ENCODE data around the gene HOXA7. TPM values are rescaled to one million over a fixed set of nuclear protein-coding genes. Genes with fewer than 3 reads are reported as not detected.

The HOXA7 gene
- total RNA-seq, 1 experiment from 2014 or later = 0.56 TPM

- no peak overlapping the region for H3K27ac ChIP-seq (ENCODE audit: low read depth, low read length, poor library complexity, severe bottlenecking)
- CTCF ChIA-PET = no interaction called here
- peaks cover 94% of the 10 kb centered on the region for H3K27me3 ChIP-seq (replicated peaks; ENCODE audit: insufficient read depth, low read depth, low read length, poor library complexity)
- no peaks in the 10 kb centered on the region for H3K36me3 ChIP-seq (ENCODE audit: insufficient read depth, low read length, poor library complexity, severe bottlenecking)
- DNase-seq (ENCODE audit: low spot score) = no peak
- BruUV-seq (replicated peaks) = no TSS peak
- POLR2A ChIA-PET (ENCODE audit: low non-redundant PET) = no interaction called here
- H3K9me3 ChIP-seq (ENCODE audit: low read depth, low read length, poor library complexity, severe bottlenecking) = no peaks in the 10 kb centered on the region
- TF ChIP-seq EZH2 (IDR thresholded peaks at IDR 0.05; ENCODE audit: borderline replicate concordance, low read depth, low read length, poor library complexity, severe bottlenecking) = no peak
- TF ChIP-seq, protein P1, sequence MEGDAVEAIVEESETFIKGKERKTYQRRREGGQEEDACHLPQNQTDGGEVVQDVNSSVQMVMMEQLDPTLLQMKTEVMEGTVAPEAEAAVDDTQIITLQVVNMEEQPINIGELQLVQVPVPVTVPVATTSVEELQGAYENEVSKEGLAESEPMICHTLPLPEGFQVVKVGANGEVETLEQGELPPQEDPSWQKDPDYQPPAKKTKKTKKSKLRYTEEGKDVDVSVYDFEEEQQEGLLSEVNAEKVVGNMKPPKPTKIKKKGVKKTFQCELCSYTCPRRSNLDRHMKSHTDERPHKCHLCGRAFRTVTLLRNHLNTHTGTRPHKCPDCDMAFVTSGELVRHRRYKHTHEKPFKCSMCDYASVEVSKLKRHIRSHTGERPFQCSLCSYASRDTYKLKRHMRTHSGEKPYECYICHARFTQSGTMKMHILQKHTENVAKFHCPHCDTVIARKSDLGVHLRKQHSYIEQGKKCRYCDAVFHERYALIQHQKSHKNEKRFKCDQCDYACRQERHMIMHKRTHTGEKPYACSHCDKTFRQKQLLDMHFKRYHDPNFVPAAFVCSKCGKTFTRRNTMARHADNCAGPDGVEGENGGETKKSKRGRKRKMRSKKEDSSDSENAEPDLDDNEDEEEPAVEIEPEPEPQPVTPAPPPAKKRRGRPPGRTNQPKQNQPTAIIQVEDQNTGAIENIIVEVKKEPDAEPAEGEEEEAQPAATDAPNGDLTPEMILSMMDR (conservative IDR thresholded peaks at IDR 0.05; ENCODE audit: low read depth, low read length) = no peak
- intact Hi-C loops (cut with micrococcal nuclease; ENCODE audit: unreplicated experiment) = no loop called here
- H3K4me3 ChIP-seq (ENCODE audit: low read depth, low read length, poor library complexity, severe bottlenecking) = no peak overlapping the region
- H3K4me1 ChIP-seq (ENCODE audit: insufficient read depth, low read length, poor library complexity, severe bottlenecking) = peaks cover 13% of the 10 kb centered on the region
These were observed 3.5 kb downstream of the HOXA7 start for GRCh38 chr7:27152816-27153442.

DNA sequence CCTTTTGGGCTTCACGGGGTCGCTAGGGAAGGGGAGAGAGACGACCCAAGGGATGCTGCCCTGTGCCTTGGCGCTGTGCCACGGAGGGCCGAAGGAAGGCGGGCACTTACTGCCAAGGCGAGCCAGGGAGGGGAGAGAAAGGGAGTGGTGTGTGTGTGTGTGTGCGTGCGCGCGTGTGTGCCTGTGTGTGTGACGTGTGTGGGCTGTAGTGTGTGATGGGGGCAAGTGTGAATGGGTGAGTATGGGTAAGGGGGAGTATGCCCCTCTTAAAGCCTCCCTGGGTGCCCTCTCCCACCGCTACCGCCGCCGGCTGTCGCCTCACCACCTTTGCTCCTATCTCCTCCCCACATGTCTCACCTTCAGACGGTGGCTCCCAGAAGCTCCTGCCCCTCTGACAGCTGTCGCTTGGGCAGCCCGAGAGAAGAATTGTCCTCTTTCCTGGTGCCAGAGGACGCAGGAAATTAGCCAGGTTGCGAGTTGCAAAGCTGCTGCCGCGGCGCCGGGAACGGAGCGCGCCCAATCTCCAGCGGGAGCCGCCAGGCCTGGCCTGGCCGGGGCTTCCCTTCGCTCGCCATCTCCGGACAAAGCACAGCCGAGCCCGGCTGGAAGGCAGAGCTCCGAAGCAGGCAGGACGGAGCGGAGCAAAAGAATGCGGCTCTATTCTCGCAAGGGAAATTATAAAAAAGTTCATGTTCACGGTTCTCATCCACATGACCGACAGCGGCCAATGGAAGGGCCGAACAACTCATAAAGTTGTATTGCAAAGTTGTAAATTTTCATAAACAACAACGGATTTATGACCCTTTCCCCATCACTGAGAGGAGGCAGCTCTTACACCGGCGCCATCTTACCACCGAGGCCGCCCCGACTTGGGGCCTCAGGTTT, 4.3 kb downstream of the HOXA7 start, which contains the start of gene HOXA3:
HOXA3 (minus strand) TSS at position 653 of the 885 bp plus-strand sequence. CDS start 41,943 bp downstream, outside the sequence.
- peak; percentile 93 for TF ChIP-seq EZH2 (IDR thresholded peaks at IDR 0.05; ENCODE audit: borderline replicate concordance, low read depth, low read length, poor library complexity, severe bottlenecking)
- TF ChIP-seq, protein P1 (conservative IDR thresholded peaks at IDR 0.05; ENCODE audit: low read depth, low read length) = no peak
- Histone ChIP-seq H3K36me3 (ENCODE audit: insufficient read depth, low read length, poor library complexity, severe bottlenecking) (no peaks in the 10 kb centered on the region), H3K4me3 (ENCODE audit: low read depth, low read length, poor library complexity, severe bottlenecking) (no peak within 1 kb of the TSS), H3K9me3 (ENCODE audit: low read depth, low read length, poor library complexity, severe bottlenecking) (no peaks in the 10 kb centered on the region), H3K4me1 (ENCODE audit: insufficient read depth, low read length, poor library complexity, severe bottlenecking) (peaks cover 13% of the 10 kb centered on the region), H3K27ac (ENCODE audit: low read depth, low read length, poor library complexity, severe bottlenecking) (no peak within 1 kb of the TSS), H3K27me3 (replicated peaks; ENCODE audit: insufficient read depth, low read depth, low read length, poor library complexity) (peaks cover 94% of the 10 kb centered on the region)
- ChIA-PET CTCF (no interaction called here), POLR2A (ENCODE audit: low non-redundant PET) (no interaction called here)
- intact Hi-C loops (cut with micrococcal nuclease; ENCODE audit: unreplicated experiment) = no loop called here
- BruUV-seq (replicated peaks) = no TSS peak
- DNase-seq (ENCODE audit: low spot score) = no peak

DNA sequence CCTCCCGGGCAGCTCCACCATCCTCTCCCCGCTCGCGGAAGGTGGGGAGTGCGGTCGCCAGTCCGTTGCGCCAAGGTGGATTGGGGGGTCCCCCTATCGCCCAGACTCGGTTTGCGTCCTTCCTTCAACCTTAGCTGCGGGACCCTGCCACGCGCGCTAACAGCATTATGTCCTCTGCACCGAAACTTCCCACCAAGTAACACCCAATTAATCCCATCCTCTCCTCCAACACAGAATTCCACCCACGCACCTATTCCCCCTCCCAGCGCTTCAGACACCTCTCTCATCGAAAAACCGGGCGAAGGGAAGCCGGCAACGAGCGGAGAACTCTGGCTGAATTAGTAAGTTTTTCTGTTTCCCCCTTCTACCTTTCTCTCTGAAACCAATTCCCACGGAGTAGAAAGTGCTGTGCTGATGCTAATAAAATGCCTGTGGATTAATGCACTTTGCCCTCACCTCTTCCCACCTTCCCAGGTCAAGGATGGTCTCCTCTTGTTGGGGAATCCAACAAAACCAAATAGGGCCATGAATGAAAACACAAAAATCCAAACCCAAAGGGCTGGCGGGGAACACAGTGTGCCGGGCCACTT, 5.0 kb downstream of the HOXA7 start:
- no peaks in the 10 kb centered on the region for H3K36me3 ChIP-seq (ENCODE audit: insufficient read depth, low read length, poor library complexity, severe bottlenecking)
- POLR2A ChIA-PET (ENCODE audit: low non-redundant PET) = no interaction called here
- intact Hi-C loops (cut with micrococcal nuclease; ENCODE audit: unreplicated experiment) = no loop called here
- peaks cover 13% of the 10 kb centered on the region for H3K4me1 ChIP-seq (ENCODE audit: insufficient read depth, low read length, poor library complexity, severe bottlenecking)
- no TSS peak for BruUV-seq (replicated peaks)
- peaks cover 94% of the 10 kb centered on the region for H3K27me3 ChIP-seq (replicated peaks; ENCODE audit: insufficient read depth, low read depth, low read length, poor library complexity)
- CTCF ChIA-PET = interaction anchor here (1.7 kb wide), 1 partner anchor 9 kb away, joined by 5 read pairs; no protein-coding TSS in a partner anchor
- H3K4me3 ChIP-seq (ENCODE audit: low read depth, low read length, poor library complexity, severe bottlenecking) = peak overlapping the region; percentile 26
- no peak for DNase-seq (ENCODE audit: low spot score)
- no peak for TF ChIP-seq EZH2 (IDR thresholded peaks at IDR 0.05; ENCODE audit: borderline replicate concordance, low read depth, low read length, poor library complexity, severe bottlenecking)
- TF ChIP-seq, protein P1 (conservative IDR thresholded peaks at IDR 0.05; ENCODE audit: low read depth, low read length) = no peak
- no peaks in the 10 kb centered on the region for H3K9me3 ChIP-seq (ENCODE audit: low read depth, low read length, poor library complexity, severe bottlenecking)
- no peak overlapping the region for H3K27ac ChIP-seq (ENCODE audit: low read depth, low read length, poor library complexity, severe bottlenecking)

Measured in A673 (cell line).